Fibroblast of lung (primary cell): ENCODE data around the gene PBX4.

Experiments
- CTCF ChIP-seq, 2 donors: IDR thresholded peaks in 1 of 2; conservative IDR thresholded peaks in 1 of 2; 1 replicate in 1 of 2; 2 replicates in 1 of 2; pipeline ENCODE4 v1.5.1; 2011 to 2012; ENCODE audit warnings: low read length in 2 of 2, control low read depth in 1 of 2, inconsistent platforms in 1 of 2, low read depth in 1 of 2, mild to moderate bottlenecking in 1 of 2
- EZH2 ChIP-seq: IDR thresholded peaks from 2 replicates; pipeline ENCODE4 v1.5.1; 2012; ENCODE audit warnings: low read length, control low read depth, mild to moderate bottlenecking; ENCODE audit errors: missing control alignments

GRCh38 chr19:19645233-19645870 lies 26.9 kb upstream of the PBX4 start:
- TF ChIP-seq CTCF (conservative IDR thresholded peaks at IDR 0.05 in 1 of 2, IDR thresholded peaks at IDR 0.05 in 1 of 2; ENCODE audit: low read depth in 1 of 2, low read length in 2 of 2) (no peak), EZH2 (no peak)
